ENCODE data around the gene CSF2RB.

Gene CSF2RB

DNA sequence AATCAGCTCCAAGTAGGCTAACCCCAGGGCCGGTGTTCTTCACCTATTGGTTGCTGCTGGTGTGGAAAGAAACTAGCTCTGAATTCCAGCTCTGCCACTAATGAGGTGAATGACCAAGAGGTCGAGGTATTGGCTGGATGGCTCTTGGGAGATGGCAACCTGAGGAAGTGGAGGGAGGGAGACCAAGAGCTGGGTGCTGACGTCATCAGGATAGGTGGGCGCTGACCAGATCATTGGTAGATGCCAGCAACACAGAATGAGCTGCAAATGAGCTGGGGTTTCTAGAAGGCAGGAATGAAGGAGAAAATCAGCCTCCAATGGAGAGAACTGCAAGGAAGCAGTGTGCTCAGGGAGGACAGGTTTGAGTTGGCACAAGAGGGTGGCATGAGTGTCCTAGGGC is 14.7 kb upstream of the CSF2RB start:
- TF ChIP-seq, protein P1, sequence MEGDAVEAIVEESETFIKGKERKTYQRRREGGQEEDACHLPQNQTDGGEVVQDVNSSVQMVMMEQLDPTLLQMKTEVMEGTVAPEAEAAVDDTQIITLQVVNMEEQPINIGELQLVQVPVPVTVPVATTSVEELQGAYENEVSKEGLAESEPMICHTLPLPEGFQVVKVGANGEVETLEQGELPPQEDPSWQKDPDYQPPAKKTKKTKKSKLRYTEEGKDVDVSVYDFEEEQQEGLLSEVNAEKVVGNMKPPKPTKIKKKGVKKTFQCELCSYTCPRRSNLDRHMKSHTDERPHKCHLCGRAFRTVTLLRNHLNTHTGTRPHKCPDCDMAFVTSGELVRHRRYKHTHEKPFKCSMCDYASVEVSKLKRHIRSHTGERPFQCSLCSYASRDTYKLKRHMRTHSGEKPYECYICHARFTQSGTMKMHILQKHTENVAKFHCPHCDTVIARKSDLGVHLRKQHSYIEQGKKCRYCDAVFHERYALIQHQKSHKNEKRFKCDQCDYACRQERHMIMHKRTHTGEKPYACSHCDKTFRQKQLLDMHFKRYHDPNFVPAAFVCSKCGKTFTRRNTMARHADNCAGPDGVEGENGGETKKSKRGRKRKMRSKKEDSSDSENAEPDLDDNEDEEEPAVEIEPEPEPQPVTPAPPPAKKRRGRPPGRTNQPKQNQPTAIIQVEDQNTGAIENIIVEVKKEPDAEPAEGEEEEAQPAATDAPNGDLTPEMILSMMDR (conservative IDR thresholded peaks at IDR 0.05; ENCODE audit: low read depth): no peak
- no peak for DNase-seq (ENCODE audit: low spot score)
- POLR2A ChIA-PET (ENCODE audit: low non-redundant PET): no interaction called here
- CTCF ChIA-PET: no interaction called here
- no peak overlapping the region for H3K27ac ChIP-seq

DNA sequence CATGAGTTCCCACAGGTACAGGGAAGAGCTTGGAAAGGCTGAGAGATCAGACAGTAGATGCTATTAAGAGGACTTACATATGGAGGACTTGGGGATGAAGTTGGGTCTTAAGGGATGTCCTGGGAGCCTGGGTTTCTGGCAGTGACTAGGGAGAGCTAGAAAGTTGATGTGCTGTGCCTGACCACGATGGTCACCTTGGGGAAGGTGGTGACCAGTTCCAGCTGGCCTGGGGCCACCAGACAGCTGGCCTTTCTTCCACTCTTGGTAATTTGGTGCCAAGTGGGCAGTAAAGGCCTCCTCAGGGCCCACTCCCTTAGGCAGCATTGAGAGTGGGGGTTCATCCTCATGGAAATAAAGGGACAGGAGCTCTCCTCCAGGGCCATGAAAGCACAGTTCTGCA is 13.9 kb upstream of the CSF2RB start:
- DNase-seq (ENCODE audit: low spot score): no peak
- ChIA-PET POLR2A (ENCODE audit: low non-redundant PET) (no interaction called here), CTCF (no interaction called here)
- H3K27ac ChIP-seq: no peak overlapping the region
- TF ChIP-seq, protein P1 (conservative IDR thresholded peaks at IDR 0.05; ENCODE audit: low read depth): no peak

DNA sequence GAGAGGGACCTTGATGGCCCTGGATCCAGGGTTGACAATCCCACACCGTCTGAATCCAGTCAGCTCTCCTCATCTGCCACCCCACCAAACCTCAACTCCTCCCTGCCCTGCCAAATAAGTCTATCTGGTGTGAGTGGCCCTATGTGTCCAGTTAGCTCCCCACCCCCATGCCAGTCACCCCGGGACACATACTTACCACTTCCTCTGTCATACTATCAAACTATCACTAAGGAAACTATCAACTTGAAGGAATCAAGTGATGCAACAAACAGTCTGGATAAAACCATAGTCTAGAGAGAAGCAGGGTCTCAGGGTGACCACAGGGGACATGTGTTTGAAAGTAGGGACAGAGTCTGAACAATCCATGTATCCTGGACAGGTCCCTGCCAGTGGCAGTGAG is 13.2 kb upstream of the CSF2RB start:
- CTCF ChIA-PET: no interaction called here
- TF ChIP-seq, protein P1 (conservative IDR thresholded peaks at IDR 0.05; ENCODE audit: low read depth): no peak
- no peak for DNase-seq (ENCODE audit: low spot score)
- POLR2A ChIA-PET (ENCODE audit: low non-redundant PET): no interaction called here
- no peak overlapping the region for H3K27ac ChIP-seq

DNA sequence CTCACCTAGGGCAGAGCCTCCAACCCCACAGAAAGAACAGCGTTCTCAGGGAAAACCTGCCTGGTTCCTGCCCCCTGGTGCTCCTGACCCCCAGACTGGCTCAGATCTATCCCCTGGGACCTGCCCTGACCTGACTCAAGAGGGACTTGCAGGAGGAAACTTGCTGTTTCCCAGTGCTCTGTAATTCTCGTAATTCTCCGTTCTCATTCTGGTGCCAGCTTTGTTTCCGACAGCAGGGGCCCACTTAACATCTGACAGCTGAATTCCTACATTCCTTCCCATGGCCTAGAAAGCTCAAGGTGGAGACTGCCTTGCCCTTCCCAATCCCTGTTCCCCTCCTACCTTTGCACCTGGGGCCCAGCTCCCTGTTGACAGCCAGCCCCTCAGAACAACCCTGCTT is 12.5 kb upstream of the CSF2RB start:
- TF ChIP-seq, protein P1 (conservative IDR thresholded peaks at IDR 0.05; ENCODE audit: low read depth): no peak
- no peak for DNase-seq (ENCODE audit: low spot score)
- no peak overlapping the region for H3K27ac ChIP-seq
- ChIA-PET CTCF (no interaction called here), POLR2A (ENCODE audit: low non-redundant PET) (no interaction called here)

DNA sequence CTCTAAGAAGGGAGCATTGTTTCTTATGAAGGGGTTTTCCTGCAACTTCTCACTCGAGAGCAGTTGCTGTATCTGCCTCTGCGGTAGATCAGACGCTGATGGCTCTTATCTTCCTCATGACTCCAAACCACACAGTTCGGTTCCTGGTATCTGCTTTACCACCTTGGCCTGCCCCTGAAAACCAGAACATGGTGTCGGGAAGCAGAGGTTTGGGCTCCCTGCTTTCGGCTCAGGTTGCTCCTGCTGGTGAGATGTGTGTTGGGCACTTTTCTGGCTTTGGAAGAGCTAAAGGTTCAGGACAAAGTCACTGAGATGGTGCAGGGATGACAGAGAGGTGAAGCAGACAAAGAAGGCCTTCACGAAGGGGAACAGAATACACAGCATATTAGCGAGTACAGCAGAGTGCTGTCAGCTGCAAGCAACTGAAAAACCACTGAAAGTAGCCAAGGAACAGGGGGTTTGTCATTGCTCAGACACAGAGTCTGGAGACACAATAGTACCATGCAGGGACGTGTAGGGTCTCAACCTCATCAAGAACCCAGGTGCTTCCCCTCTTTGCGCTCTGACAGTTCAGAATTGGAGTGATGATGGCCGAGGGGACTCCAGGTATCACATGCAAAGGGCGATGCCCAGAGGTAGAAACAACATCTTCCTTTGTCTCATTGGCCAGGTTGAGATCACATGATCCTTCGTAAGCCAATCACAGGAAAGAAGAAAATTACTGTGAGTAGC is 11.9 kb upstream of the CSF2RB start:
- no peak overlapping the region for H3K27ac ChIP-seq
- no peak for DNase-seq (ENCODE audit: low spot score)
- POLR2A ChIA-PET (ENCODE audit: low non-redundant PET): no interaction called here
- TF ChIP-seq, protein P1 (conservative IDR thresholded peaks at IDR 0.05; ENCODE audit: low read depth): no peak
- CTCF ChIA-PET: no interaction called here

DNA sequence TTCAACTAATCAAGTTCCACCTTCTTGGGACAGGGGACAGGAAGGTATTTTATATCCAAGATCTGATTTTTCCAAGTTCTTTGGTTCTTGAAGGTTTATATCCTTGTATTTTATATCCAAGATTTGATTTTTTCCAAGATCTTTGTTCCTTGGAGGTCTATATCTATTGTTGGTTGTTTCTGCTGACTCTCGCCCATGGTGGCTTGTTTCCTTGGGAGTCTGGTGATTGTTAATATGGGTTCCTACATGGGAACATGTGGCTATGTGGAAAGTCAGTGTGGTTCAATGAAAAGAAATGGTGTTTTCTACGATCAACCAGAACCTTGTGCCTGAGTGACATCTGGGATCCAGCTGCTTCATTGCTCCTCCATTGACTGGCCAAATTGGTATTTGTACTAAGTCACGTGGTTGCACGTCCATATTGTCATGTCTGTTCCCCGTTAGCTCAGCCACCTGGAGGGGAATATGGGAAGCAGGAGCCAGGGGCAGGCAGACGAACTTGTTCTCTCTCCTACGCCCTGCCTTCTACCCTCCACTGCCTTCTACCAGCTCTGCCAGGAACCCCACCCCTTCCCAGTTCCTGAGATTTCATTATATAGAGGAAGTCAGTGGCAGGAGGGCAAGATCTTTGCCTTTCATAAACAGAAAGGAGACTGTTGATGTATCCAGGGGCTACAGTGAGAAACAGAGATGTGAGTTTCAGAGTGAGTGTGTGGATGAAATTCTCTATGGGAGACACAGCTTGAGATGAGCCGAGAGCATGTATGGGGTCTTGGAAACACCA is 11.1 kb upstream of the CSF2RB start:
- ChIA-PET POLR2A (ENCODE audit: low non-redundant PET) (no interaction called here), CTCF (no interaction called here)
- no peak for DNase-seq (ENCODE audit: low spot score)
- TF ChIP-seq, protein P1 (conservative IDR thresholded peaks at IDR 0.05; ENCODE audit: low read depth): no peak
- no peak overlapping the region for H3K27ac ChIP-seq
